Measurements from ENCODE around the gene SMYD1.

DNA sequence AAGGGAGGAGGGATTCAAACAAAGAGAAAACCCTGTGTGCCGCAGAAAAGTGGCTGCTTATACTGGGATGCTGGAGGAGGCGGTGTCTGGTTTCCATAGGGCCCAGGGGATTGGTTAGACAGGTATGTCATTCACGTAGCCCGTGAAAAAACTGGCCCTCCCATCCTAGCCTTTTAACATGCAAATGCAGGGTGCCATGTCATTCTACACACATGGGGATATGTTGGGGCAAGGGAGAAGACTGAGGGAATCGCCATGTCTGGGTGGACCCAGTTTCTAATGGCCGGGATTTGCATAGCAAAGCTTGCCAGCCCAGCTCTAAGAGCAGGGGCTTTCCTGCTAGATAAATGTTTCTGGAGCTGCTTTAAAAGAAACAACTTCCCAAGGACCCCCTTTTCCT, 43.1 kb upstream of the SMYD1 start:
- TF ChIP-seq, protein P1, sequence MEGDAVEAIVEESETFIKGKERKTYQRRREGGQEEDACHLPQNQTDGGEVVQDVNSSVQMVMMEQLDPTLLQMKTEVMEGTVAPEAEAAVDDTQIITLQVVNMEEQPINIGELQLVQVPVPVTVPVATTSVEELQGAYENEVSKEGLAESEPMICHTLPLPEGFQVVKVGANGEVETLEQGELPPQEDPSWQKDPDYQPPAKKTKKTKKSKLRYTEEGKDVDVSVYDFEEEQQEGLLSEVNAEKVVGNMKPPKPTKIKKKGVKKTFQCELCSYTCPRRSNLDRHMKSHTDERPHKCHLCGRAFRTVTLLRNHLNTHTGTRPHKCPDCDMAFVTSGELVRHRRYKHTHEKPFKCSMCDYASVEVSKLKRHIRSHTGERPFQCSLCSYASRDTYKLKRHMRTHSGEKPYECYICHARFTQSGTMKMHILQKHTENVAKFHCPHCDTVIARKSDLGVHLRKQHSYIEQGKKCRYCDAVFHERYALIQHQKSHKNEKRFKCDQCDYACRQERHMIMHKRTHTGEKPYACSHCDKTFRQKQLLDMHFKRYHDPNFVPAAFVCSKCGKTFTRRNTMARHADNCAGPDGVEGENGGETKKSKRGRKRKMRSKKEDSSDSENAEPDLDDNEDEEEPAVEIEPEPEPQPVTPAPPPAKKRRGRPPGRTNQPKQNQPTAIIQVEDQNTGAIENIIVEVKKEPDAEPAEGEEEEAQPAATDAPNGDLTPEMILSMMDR (IDR thresholded peaks at IDR 0.05) = no peak
- TF ChIP-seq TCF7L2 (IDR thresholded peaks at IDR 0.05; ENCODE audit: low read depth, low read length) = no peak
- no peak for TF ChIP-seq POLR2AphosphoS5 (IDR thresholded peaks at IDR 0.05; ENCODE audit: low read depth, low read length)

Measured in Panc1 (cell line).